CD4-positive, alpha-beta T cell treated with Interleukin-4 for 1 hour (primary cell): ENCODE results near the gene URB1.
"Not testable (repeated sequence)": the region's sequence is repeated elsewhere in the genome, so short reads cannot be mapped to it uniquely, and the experiment has no call there.

Source experiments
- DNase-seq, 2 donors: peaks; one replicate each; pipeline ENCODE4 v3.0.0-alpha.2; 2020 to 2022

URB1 gene

DNA sequence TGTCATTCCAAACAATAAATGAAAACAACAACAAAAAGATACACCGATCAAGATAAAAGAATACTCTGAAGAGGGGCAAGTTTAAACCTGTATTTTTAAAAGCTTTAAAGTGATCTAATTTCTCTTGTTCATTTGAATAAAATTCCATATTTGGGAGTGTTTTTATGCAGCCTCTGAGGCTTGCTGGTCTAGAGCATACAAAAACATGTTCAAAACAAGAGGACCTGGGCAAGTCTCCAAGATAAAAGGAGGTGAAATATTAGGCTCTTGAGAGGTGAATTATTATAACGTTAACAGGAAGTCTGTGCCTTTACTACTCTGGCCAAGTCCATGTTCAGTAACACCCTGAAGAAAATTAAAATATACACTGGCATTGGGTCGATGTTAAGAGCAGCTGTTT is 20.1 kb downstream of the URB1 start:
- no peak for DNase-seq

DNA sequence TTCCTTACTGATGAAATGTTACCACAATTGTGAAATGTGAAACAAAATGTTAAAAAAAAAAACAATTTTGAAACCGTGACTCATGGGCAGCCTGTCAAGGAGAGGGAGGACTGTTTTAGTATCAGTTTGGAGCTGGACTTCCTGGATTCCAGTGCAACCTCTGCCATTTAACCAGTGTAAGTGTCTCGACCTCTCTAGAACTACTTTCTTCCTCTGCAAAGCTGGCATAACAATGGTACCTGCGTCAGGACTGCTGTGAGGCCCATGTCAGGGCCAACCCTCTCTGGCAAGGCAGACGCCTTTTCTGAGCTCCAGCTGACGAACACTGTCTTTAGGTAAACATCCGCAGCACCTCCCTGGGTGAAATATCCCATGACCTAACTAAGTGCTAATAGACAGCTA is 20.9 kb downstream of the URB1 start:
- DNase-seq, result no peak

DNA sequence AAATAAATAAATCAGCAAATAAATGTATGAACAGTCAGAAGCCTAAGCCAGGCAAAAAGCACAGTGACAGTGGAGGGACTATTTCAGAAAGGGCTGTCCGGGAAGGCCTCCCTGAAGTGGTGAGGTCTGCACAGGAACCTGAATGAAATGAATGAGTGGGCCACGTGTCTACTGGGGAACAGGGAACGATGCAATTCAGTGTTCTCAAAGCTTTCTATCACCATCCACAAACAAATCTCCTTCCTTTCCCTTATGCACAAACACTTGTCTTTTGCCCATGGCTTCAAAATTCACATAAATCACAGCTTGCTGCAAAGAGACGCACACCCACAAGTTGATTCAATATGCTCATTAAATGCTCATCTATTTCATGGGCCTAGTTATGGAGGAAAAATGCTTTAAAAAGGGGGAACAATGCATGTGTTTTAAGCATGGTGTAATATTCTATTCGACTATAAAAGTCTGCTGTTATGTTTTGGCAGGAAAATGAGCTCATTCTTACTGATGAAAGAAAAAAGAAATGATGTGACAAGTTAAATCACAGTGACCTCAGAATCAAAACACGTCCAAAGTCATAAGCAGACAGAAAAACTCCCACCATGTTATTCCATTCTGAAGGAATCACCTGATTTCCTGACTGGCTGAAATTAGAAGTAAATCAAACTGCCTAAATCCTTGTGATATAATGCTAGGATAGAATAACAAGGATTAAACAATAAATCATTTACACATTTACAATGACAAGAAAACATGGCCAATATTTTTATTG is 21.6 kb downstream of the URB1 start:
- DNase-seq, result no peak

- not testable (repeated sequence) for DNase-seq
Observed at GRCh38 chr21:32368961-32369360, 23.9 kb downstream of the URB1 start.

- DNase-seq, result no peak
Observed at GRCh38 chr21:32368386-32368785, 24.4 kb downstream of the URB1 start.

GRCh38 chr21:32367158-32367557 is 25.7 kb downstream of the URB1 start:
- no peak for DNase-seq

DNA sequence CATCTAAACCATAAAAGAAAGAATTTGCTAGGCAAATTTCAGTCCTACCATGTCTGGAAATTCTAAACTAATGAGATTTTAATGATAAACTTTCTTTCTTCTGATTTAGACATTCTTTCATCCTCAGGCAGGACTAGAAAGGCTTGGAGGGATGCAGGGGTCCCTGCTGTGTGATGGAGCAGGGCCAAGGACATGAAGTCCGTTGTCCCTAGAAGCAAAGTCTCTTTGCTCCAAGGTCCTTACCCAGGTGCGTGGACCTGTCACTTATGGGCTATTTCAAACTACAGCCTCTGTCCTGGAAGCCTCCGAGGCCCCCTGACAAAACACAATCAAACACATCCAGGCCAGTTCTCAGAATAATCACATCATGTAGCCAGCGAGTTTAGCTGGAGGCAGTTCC is 26.6 kb downstream of the URB1 start:
- DNase-seq, result no peak

- no peak for DNase-seq
Observed at GRCh38 chr21:32364796-32365195, 28.0 kb downstream of the URB1 start.

- DNase-seq, result no peak
Observed at GRCh38 chr21:32364387-32364786, 28.4 kb downstream of the URB1 start.

- no peak for DNase-seq
Observed at GRCh38 chr21:32360401-32360975, 32.3 kb downstream of the URB1 start.

DNA sequence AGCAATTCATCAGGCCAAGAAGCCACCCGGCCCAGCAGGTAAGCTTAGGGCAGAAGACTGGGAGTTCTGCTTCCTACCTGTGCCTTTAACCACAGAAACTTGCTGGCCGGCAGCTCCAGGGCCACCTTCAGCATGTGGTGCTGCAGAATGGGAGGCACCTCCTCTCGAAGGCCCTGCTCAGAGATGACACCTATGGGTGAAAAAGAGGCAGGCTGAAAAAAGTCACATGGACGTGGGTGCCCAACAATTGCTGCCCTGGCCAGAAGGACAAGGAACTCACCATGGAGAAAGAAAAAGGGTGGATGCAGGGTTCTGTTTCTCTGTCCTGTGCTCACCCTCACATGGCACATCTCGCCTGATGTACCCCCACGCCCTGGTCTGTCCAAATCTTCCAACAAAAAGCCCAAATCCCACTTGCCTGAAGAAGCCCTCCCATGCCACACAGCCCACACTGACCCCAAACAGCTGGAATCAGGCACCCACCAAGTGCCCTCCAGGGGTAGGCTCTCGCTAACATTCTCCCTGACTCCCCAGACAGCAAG is 33.0 kb downstream of the URB1 start:
- DNase-seq, result no peak

- no peak for DNase-seq
Observed at GRCh38 chr21:32356874-32357395, 35.9 kb downstream of the URB1 start.

- no peak for DNase-seq
Observed at GRCh38 chr21:32353002-32353711, 39.7 kb downstream of the URB1 start.

DNA sequence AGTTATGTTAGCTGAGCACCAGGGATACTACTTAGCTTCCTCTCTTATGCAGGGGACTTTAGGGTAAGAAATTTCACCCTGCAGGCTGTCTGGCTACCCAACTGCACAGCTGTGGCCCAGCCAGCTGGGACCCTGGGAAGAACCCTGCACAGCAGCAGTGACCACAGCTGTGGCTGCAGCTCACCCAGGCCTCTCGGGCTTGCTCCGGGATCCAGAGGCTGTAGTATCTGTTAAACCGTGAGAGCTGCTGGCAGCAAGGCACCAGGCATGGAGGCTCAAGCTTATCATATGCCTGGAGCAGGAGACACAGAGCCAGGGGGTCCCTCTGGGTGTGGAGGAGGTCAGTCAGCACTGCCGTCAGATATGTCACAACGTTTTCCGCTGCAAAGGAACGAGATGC is 40.3 kb downstream of the URB1 start:
- no peak for DNase-seq

DNA sequence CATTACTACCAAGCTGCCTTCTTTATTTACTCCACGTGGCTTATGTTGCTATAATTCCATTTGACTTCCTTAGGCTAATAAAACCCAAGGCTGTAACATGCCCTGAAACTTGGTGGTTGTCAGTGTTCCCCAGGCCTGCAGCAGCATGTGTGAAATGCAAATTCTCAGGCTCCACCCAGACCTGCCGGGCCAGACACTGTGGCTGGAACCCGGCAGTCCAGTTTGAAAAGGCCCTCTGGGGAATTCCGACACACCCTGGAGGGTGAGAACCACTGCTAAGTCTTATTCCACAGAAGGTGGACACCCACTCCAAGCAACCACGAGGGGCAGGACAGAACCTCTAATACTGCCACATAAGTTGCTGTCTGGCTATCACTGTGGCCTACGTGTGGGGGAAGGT is 41.4 kb downstream of the URB1 start:
- DNase-seq, result no peak

- no peak for DNase-seq
Observed at GRCh38 chr21:32350981-32351380, 41.8 kb downstream of the URB1 start.

DNA sequence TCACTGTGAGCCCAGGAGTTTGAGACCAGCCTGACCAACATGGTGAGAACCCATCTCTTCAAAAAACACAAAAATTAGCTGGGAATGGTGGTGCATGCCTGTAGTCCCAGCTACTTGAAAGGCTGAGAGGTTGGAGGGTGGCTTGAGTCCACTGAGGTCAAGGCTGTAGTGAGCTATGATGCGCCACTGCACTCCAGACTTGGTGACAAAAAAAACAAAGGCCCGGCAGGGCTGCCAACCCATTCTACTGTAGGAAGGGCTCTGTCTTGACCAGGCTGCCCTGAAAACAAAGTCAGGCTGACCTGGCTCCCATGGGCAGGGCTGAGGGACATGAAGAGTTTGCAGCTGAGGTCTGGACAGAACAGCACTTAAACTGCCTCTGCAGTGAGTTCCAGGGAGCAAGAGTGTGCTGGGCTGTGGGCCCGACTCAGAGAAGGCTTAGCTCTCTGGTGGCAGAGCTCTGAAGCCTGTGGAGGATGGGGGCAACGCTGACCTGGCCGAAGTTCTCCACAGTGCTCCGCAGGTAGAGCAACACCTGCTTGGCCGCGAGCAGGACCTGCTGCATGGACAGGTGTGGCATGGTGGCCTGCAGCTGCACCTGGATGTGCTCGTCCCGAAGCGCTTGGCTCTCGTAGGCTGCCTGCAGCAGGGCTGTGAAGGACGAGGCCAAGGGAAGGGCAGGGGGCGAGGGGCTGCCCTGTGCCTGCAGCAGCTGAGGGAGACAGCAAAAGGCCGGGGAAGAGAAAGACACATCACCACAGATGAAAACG is 42.4 kb downstream of the URB1 start:
- DNase-seq, result no peak

DNA sequence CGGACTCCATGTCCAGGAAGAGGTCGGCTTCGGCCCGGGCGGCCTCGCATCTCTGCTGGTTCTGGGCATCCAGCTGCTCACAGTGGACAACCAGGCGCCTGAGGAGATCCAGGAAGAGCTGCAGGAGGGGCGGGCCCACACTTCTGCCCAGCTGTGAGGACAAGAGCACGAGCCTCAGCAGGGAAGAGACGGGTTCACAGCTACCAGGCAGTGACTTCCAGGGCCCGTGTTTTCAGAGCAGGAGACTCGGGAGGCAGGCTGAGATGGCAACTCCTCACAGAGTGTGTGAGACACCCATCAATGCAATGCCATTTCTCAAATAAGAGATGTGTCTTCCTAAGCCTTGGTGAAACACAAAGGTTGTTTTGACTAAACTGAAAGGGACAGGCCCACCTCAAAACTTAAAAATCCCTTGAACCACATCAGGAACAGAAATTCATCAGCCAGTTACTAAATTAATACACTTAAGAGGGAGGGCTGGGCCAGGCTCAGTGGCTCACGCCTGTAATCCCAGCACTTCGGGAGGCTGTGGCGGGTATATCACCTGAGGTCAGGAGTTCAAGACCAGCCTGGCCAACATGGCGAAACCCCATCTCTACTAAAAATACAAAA is 43.4 kb downstream of the URB1 start:
- DNase-seq, result no peak

GRCh38 chr21:32348604-32349332 is 44.0 kb downstream of the URB1 start:
- no peak for DNase-seq

GRCh38 chr21:32347977-32348376 is 44.8 kb downstream of the URB1 start:
- DNase-seq, result no peak

DNA sequence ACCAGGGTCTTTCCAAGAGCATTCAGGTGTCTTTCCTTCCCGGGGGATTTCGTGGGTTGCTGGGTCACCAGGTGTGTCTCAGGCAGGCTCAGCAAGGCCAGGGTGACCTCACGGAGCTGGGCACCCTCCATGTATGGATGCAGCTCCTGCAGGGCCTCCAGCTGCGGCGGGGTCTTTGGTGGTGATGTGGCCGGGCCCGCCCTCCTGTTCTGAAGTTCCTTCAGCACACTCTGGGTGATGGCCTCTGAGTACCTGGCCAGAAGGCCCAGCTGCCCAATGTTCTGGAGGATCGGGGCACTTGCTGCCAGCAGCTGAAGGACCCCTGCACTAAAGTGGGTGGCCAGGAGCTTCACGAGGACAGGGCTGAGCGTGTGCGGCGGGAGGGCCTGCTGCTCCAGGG is 45.5 kb downstream of the URB1 start:
- DNase-seq, result no peak

DNA sequence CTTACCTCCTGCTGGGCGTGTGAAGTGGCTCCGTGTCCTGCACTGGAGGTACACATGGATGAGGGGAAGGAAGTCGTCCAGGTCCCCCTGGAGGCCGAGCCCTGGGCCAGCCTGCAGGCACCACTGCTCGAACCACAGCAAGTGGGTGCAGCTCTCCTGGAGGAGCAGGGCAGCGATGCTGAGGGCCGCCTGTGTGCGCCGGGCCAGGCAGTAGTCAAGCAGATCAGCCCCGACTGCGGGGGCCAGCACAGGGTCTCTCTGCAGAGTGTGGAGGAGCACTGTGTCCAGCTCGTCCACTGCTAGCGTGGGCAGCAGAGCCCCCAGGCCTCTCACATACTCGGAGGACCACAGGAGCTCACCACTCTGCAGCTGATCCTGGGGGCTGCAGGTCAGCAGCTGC is 45.9 kb downstream of the URB1 start:
- DNase-seq, result no peak
